ENCODE results near the gene PBRM1.
"Not testable (repeated sequence)": the region's sequence is repeated elsewhere in the genome, so short reads cannot be mapped to it uniquely, and the experiment has no call there.

DNA sequence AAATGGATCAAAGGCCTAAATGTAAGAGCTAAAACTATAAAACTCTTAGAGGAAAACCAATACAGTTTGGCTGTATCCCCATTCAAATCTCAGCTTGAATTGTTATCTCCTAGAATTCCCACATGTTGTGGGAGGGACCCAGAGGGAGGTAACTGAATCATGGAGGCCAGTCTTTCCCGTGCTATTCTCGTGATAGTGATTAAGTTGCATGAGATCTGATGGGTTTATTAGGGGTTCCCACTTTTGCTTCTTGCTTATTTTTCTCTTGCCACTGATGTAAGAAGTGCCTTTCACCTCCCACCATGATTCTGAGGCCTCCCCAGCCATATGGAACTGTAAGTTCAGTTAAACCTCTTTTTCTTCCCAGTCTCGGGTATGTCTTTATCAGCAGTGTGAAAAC is 9.5 kb downstream of the PBRM1 start:
- TF ChIP-seq, protein P1, sequence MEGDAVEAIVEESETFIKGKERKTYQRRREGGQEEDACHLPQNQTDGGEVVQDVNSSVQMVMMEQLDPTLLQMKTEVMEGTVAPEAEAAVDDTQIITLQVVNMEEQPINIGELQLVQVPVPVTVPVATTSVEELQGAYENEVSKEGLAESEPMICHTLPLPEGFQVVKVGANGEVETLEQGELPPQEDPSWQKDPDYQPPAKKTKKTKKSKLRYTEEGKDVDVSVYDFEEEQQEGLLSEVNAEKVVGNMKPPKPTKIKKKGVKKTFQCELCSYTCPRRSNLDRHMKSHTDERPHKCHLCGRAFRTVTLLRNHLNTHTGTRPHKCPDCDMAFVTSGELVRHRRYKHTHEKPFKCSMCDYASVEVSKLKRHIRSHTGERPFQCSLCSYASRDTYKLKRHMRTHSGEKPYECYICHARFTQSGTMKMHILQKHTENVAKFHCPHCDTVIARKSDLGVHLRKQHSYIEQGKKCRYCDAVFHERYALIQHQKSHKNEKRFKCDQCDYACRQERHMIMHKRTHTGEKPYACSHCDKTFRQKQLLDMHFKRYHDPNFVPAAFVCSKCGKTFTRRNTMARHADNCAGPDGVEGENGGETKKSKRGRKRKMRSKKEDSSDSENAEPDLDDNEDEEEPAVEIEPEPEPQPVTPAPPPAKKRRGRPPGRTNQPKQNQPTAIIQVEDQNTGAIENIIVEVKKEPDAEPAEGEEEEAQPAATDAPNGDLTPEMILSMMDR (conservative IDR thresholded peaks at IDR 0.05; ENCODE audit: low read depth in 2 of 2), result not testable (repeated sequence)
- TF ChIP-seq EZH2 (IDR thresholded peaks at IDR 0.05; ENCODE audit: low read depth, unreplicated experiment); POLR2AphosphoS5 (IDR thresholded peaks at IDR 0.05; ENCODE audit: low read depth); CREB1 (CRISPR knock-in tag; IDR thresholded peaks at IDR 0.05; ENCODE audit: low read depth); NANOG (IDR thresholded peaks at IDR 0.05; ENCODE audit: borderline replicate concordance); EZH2phosphoT487 (IDR thresholded peaks at IDR 0.05; ENCODE audit: unreplicated experiment): not testable (repeated sequence)
- TF ChIP-seq, protein P2, sequence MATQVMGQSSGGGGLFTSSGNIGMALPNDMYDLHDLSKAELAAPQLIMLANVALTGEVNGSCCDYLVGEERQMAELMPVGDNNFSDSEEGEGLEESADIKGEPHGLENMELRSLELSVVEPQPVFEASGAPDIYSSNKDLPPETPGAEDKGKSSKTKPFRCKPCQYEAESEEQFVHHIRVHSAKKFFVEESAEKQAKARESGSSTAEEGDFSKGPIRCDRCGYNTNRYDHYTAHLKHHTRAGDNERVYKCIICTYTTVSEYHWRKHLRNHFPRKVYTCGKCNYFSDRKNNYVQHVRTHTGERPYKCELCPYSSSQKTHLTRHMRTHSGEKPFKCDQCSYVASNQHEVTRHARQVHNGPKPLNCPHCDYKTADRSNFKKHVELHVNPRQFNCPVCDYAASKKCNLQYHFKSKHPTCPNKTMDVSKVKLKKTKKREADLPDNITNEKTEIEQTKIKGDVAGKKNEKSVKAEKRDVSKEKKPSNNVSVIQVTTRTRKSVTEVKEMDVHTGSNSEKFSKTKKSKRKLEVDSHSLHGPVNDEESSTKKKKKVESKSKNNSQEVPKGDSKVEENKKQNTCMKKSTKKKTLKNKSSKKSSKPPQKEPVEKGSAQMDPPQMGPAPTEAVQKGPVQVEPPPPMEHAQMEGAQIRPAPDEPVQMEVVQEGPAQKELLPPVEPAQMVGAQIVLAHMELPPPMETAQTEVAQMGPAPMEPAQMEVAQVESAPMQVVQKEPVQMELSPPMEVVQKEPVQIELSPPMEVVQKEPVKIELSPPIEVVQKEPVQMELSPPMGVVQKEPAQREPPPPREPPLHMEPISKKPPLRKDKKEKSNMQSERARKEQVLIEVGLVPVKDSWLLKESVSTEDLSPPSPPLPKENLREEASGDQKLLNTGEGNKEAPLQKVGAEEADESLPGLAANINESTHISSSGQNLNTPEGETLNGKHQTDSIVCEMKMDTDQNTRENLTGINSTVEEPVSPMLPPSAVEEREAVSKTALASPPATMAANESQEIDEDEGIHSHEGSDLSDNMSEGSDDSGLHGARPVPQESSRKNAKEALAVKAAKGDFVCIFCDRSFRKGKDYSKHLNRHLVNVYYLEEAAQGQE (IDR thresholded peaks at IDR 0.05; ENCODE audit: unreplicated experiment), result not testable (repeated sequence)

Measured in GM23338 (cell line).